Left colon (tissue), 2 donors: ENCODE data around the gene GPC2. TPM values are rescaled to one million over a fixed set of nuclear protein-coding genes. Genes with fewer than 3 reads are reported as not detected.
"Not testable (repeated sequence)": the region's sequence is repeated elsewhere in the genome, so short reads cannot be mapped to it uniquely, and the experiment has no call there.

Experiments
- ATAC-seq: fragments of 200-7000 bp; cut with Tn5 transposase; one replicate; pipeline ENCODE4 v1.9.1; 2020; ENCODE audit warnings: mild to moderate bottlenecking, moderate library complexity
- DNase-seq, 2 donors: peaks; one replicate each; pipeline ENCODE4 v3.0.0-alpha.2; 2020
- intact Hi-C, 2 donors: fragments of 100-400 bp; cut with DNase I in 1 of 2; cut with micrococcal nuclease in 1 of 2; formaldehyde crosslinking; loops; one replicate each; pipeline versions ENCODE4 v1.11.2 to v1.14.0; 2022; cut with DNase I, micrococcal nuclease
- total RNA-seq, 2 donors: library from RNA; stranded (reverse); fragmentation: NEBNext Ultra II Directional; extraction: Animal tissue kit (Norgen Biotek cat#: 25700); gene quantifications; one replicate each; pipeline ENCODE4 v1.2.1, GENCODE V29; 2021
- donor health status: DM: no; HTN: no; CAD: no.
- donor health status: DM: yes; HTN: yes; CAD: no.

GPC2 gene
- total RNA-seq, 2 donors from 2014 or later: 4.0 to 5.7 TPM

- intact Hi-C loops: no loop called here
- ATAC-seq (no peak), DNase-seq (no peak)
These were observed 20.7 kb downstream of the GPC2 start for GRCh38 chr7:100156331-100157068.

DNA sequence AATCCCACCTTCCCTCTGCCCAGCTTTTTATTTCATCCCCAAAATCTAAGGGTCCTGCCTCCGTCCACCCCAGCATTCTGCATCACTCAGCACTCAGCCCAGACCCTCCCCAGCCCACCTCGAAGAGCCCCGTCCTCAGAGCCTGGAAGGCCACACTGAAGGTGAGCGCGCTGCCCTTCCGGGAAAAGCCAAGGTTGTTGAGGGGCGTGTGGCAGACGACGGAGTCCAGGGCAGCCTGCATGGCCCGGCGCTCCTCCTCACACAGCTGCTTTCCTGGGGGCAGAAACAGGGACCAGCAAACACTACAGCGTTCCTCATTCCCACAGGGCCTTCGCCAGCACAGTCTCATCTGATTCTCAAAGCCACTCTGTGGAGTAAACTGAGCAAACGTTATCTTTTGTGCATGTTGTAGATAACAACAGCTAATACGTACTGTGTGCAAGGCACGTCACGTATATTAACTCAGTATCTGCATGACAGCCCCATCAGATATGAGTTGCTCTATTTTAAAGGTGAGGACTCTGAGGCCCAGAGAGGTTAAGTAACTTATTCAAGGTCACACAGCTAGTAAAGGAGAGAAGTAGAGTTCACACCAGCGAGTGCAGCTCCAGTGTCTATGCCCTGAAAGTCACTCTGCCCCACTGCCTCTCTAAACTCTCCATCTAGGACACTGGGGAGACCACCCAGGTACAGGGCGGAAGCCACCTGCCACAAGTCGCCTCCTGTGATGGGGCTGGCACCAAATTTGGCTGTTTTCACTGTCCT, 21.4 kb downstream of the GPC2 start:
- intact Hi-C loops: no loop called here
- no peak for DNase-seq
- no peak for ATAC-seq

GRCh38 chr7:100154651-100155491, 22.3 kb downstream of the GPC2 start:
- ATAC-seq (peak; percentile 60), DNase-seq (peak; percentile 80 to 85)
- intact Hi-C loops: no loop called here

GRCh38 chr7:100153708-100154535, 23.3 kb downstream of the GPC2 start:
- intact Hi-C loops: no loop called here
- DNase-seq: peak; percentile 79 to 85
- peak; percentile 65 for ATAC-seq

- DNase-seq (no peak), ATAC-seq (no peak)
- intact Hi-C loops: no loop called here
These were observed 24.1 kb downstream of the GPC2 start for GRCh38 chr7:100152937-100153666.

GRCh38 chr7:100152404-100152803, 24.8 kb downstream of the GPC2 start:
- intact Hi-C loops: no loop called here
- no peak for DNase-seq

GRCh38 chr7:100148559-100149328, 28.4 kb downstream of the GPC2 start, which contains the start of gene LAMTOR4:
TSS of gene LAMTOR4 (plus strand) at chr7:100148918. CDS start at chr7:100148973, 55 bp downstream.
- ATAC-seq (peak; percentile 90), DNase-seq (peak; percentile 98 to 100)
- intact Hi-C loops: no loop called here

More at GRCh38 chr7:100152404-100152803, 24.8 kb downstream of the GPC2 start:
- ATAC-seq: no peak

DNA sequence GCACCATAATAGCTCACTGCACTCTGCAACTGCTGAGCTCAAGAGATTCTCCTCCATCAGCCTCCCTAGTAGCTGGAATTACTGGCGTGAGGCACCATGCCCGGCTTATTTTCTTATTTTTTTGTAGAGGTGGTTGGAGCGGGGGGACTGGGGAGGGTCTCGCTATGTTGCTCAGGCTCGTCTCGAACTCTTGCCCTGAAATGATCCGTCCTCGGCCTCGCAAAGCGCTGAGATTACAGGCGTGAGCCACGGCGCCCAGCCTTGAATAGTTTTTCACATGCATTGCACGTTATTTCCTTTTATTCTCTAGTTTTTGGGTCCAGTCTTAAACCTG, 29.0 kb downstream of the GPC2 start:
- DNase-seq (no peak), ATAC-seq (no peak)
- intact Hi-C loops: no loop called here

- DNase-seq (no peak), ATAC-seq (no peak)
- intact Hi-C loops: no loop called here
These were observed 29.9 kb downstream of the GPC2 start for GRCh38 chr7:100147278-100147677.

DNA sequence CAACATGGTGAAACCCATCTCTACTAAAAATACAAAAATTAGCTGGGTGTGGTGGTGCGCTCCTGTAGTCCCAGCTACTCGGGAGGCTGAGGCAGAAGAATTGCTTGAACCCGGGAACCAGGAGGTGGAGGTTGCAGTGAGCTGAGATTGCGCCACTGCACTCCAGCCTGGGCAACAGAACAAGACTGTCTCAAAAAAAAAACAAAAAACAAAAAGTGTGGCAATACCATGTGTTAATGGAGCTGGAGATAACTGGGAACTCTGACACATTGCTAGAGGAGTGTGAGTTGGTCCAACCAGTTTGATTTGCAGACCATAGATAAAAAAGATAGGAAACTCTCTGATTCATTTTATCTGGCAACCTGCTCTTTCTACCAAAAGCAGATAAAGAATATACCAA, 30.8 kb downstream of the GPC2 start:
- DNase-seq, intact Hi-C loops, ATAC-seq: not testable (repeated sequence)

GRCh38 chr7:100142461-100142860, 34.7 kb downstream of the GPC2 start:
- DNase-seq (no peak), ATAC-seq (no peak)
- intact Hi-C loops: no loop called here

GRCh38 chr7:100141555-100141949, 35.6 kb downstream of the GPC2 start:
- intact Hi-C loops: no loop called here
- DNase-seq (no peak), ATAC-seq (peak; percentile 89)

DNA sequence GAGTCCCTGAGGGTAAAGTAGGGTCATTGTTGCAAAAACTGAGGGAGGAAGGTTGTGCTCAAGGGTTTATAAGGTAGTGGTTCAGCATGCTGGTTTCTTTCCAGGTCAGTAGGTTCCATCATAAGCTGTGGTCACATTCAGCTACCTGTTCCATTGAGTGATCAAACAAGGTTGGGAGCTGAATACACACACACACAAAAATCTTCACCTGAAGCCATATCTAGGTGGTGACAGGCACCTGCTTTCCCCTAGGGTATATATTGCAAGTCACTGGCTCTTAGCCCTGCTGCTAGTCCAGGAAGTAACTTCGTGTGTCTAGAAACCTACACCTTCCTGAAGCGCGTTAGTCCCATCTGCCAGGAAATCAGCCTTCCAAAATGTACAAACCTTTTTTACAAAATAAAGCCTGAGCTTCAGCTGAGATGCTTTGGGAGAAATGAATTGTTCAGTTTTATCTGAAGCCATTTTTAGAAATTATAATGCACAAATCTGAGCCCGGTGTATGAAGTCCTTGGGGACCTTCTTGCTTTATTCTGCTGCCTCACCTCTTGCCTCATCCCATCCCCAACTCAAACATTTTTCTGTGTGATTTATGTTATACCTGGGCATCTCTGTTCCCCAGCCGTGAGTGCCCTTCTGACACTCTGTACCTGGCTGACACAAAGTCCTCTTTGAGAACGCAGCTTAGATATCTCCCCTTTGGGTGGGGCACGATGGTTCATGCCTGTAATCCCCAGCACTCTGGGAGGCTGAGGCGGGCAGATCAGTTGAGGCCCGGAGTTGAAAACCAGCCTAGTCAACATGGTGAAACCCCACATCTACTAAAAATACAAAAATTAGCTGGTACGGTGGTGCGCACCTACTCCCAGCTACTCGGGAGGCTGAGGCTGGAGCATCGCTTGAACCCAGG, 39.1 kb downstream of the GPC2 start:
- DNase-seq (no peak), ATAC-seq (peak; percentile 60)
- intact Hi-C loops: loop anchor here in 1 of 2 donors (10.0 kb wide), 1 partner anchor 143 kb away; no protein-coding TSS in a partner anchor

- ATAC-seq: peak; percentile 69
- DNase-seq: peak; percentile 55 to 73
- intact Hi-C loops: loop anchor here in 1 of 2 donors (2.0 to 10.0 kb wide), 2 partner anchors 84 to 138 kb away; no protein-coding TSS in a partner anchor
These were observed 44.5 kb downstream of the GPC2 start for GRCh38 chr7:100132697-100133151.

- intact Hi-C loops: loop anchor here in 1 of 2 donors (2.0 to 10.0 kb wide), 2 partner anchors 85 to 137 kb away; no protein-coding TSS in a partner anchor
- ATAC-seq (no peak), DNase-seq (no peak)
These were observed 45.1 kb downstream of the GPC2 start for GRCh38 chr7:100132126-100132525.
